ENCODE data around the gene CD79B.
A peak's percentile ranks its signal among the peaks of the same experiment; 100 is the strongest.
"Not testable (repeated sequence)": the region's sequence is repeated elsewhere in the genome, so short reads cannot be mapped to it uniquely, and the experiment has no call there.

Gene CD79B

DNA sequence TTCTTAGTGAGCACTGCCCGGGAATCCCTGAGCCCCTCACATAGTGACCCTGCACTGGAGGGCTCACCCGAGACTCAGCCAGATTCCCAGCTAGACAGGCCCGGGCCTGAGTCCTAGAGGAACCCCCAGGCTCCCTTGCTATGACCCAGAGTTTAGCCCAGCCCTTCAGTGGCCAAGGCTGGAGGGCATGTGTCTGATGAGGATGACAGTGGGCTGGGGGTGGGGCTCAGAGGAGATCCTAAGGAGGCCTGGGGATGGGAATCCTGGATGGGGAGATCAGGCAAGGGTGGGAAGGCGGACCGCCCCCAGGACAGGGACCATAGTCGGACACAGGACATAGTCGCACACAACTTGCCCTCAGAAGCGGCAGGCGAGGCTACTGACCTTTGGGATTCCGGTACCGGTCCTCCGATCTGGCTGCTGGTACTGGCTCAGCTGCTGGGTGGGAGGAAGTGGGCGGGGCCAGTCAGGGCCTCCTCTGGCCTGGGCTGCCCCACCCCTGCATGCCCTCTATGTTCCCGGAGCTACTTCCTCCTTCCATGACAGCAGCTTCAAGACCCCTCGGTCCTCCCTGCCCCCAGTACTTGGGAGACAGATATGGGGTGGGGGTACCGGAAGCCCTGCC lies 1.1 kb downstream of the CD79B start:
- DNase-seq = peak; percentile 70

DNA sequence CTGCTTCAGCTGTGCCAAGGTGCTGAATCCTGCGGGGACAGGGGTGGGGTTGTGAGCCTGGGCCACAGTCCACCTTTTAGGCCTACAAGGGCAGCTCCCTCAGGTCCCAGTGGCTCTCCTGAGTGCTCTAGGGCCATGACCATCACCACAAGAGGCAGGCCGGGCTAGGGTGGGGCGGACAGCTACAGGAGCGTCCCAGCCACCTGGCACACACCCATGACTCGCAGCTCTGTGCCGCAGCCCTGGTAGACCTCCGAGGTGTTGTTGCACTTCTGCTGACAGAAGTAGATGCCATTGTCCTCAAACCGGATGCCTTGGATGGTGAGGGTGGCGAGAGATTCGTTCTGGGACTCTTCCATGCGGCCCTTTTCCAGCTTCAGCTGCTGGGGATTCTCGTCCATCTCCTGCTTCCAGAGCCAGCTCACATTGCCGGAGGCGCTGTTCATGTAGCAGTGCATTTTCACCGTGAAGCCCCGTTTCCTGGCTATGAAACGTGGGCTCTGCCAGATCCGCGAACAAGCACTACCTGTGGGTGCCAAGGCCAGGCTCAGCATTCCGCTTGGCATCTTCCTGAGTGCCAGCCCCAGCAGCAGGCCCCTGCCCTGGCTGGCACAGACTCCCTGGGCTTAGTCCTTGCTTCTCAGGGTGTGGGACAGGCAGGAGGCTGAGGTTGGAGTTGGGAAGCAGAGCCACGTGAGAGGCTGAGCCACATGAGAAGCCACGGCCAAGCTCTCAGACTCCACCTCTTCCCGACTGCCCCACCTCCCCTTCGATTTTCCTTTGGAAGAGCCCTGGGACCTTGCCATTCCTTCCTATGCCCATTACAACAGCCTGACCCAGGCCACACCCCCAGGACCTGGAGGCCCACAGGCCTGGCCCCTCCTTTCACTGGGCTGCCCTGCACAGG lies 2.0 kb downstream of the CD79B start:
- DNase-seq = no peak

DNA sequence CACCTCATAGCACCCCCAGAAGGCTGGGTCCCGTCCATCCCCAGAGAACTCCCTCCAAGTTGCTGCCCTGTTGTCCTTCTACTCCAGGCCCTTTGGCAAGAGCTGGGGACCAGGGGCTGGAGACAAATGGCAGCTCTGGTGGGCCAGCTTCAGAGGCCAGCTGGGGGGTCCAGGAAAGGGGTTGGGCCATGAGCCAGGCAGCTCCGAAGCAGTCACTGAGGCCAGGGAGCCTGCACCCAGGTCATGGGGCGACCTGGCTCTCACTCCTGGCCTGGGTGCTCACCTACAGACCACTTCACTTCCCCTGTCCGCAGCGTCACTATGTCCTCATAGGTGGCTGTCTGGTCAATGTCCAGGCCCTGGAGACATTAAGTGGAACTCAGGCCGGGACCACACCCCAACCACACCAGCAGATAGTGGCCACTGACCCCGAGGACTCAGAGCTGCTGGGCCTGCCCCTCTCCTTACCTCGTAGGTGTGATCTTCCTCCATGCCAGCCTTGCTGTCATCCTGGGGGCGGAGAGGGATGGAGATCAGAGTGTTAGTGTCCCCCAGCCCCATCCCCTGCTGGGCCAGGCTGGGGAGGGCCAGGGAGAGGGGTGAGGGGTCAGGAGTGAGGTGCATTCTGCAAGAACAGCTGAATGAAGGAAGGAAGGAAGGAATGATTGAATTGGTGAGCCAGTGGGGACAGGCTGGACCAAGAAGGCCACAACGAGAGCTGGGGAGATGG lies 3.0 kb downstream of the CD79B start:
- no peak for DNase-seq

DNA sequence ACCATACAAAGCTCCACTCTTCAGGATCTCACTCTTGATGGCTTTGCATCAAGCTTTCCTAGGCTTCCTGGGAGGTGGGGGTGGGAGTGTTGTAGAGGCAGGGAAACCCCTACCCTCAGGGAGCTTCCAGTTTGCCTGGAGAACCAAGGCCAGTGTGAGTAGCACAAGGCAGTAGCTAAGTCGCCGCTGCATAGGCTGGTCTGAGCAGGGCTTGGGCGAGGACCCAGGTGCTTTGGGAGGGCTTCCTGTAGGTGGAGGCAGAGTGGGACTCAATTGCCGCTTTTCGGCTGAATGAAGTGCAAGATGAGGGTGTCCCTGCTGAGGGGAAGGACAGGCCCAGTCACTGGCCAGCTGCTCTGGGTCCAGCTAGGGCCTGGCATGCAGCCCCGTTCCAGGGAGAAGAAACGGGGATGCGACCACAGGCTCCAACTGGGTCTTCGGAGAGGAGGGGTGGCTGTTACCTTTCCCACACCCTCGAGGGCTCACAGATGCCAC lies 3.9 kb downstream of the CD79B start:
- no peak for DNase-seq

DNA sequence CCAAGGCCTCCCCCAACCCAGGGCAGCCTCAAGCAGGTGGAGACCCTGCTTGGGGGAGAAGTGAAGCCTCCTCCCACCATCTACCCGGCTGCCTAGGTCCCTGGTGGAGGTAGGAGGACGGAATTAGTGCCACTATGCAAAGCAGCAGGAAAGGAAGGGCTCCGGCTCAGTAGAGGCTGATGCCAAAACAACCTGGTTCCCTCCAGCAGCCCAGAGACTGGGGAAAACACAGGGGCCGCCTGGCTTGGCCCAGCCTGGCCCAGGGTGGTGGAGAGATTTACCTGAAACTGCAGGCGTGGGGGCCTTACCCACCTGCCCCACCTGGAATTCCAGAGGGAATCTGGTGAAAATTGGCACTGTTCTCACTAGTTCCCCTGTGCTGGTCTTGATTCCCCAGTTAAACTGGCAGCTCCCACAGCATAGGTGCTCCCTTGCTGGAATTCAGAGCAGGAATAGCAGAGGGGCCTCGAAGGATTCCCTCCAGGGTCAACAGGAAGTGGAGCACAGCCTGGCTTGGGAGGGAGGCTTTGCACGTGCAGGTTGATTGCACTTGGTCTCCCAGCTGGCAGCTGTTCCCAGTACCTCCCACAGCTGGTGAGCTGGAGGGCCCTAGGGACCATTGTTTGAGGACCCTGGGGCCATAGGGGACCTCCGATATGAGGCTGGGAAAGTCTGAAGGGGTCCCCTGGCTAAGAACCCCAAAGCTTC lies 4.5 kb downstream of the CD79B start:
- no peak for DNase-seq

DNA sequence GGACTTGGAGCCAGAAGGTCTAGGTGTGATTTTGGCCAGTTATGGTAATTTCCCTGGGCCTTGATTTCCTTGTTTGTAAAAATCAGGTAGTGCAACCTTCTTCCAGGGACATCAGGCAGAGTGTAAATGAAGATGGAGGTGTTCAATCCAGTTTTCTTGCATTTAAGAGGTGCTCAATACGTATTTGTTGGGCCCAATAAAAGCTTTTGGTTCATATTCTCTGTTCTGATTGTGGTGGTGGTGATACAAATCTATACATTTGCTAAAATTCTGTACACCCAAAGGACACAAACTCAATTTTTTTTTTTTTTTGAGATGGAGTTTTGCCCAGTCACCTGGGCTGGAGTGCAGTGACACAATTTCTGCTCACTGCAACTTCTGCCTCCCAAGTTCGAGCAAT lies 6.0 kb downstream of the CD79B start:
- DNase-seq = no peak

DNA sequence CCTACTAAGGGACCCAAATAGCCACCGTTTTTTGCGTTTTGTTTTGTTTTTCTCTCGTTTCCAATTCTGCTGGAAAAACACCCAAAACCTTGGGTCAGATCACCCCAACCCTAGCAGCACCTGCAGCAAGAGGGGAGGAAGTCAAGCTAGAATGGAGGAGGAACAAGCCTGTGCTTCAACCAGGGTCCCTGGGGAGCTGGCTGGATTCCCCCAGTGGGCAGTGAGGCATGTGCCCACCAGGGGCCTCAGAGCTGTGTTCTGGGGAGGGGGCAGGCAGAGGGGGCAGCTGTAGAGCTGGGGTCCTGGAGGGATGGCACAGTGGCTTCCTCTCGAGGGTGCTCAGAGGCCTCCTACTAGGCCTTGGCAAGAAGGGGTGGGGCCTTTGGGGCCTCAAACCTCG lies 6.5 kb downstream of the CD79B start:
- no peak for DNase-seq

DNA sequence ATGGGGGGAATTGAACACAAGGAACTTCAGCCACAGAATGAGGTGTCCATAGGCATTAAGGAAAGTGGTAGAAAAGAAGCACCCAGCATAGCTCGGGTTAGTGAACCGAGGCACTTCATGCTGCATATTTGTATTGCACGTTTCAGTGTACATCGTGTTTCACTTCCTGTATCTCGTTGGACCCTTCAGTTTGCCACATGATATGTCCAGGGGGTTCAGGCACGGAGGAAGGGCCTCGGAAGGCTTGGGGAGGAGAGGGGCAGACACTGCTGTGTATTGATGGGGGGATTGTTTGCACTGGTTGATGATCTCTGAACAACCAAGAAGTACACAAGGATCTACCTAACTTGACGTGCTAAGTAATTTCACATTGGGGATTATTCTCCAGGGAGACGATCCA lies 9.7 kb downstream of the CD79B start:
- not testable (repeated sequence) for DNase-seq

DNA sequence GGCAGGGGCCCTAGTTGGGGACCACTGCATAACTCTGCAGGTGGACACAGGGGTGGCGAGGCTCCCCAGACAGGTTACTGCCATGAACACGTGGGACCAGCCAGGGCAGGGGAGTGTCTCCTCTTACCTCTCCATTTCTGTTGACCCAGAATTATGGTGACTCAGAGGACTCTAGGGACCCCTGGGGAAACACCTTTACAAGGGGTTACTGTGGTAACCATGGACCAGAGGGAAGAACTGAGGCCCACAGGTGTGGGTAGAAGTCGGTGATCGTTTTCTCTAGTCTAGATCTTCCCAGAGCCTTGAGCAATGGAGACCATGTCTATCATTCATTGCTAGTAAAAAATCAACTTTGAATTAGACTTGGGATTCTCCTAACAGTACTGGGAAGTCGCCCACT lies 11.4 kb downstream of the CD79B start:
- DNase-seq = not testable (repeated sequence)

DNA sequence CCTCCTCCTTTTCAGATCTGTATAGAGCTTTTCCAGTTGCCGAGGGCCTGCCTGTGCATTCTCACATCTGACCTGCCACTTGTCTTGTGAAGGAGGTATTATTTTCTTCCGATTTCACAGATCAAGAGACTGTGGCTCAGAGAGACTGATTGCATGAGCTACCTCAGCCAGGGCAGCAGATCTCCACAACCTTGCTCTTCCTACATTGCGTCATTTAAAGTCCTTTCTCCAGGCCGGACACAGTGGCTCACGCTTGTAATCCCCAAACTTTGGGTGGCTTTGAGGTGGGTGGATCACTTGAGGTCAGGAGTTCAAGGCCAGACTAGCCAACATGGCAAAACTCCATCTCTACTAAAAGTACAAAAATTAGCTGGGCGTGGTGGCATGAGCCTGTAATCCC lies 12.1 kb downstream of the CD79B start:
- not testable (repeated sequence) for DNase-seq

DNA sequence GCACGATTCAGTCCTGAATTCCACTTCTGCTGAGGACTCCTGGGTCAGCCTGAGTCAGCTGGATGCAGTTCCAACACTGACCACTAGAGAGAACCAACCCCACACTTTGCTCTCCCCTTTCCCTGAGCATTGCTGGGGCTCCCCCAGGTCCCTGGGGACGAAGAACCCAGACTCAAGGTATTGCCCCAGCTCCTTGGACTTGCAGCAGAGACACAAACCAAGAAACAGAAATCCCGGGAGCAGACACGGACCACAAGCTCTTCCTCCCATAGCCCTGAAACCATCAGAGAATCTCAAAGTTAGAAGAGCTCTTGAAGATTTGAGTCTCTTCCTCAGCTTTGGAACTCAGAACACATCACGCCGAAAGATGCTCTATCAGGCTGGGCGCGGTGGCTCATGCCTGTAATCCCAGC lies 12.8 kb downstream of the CD79B start:
- DNase-seq = peak; percentile 85

DNA sequence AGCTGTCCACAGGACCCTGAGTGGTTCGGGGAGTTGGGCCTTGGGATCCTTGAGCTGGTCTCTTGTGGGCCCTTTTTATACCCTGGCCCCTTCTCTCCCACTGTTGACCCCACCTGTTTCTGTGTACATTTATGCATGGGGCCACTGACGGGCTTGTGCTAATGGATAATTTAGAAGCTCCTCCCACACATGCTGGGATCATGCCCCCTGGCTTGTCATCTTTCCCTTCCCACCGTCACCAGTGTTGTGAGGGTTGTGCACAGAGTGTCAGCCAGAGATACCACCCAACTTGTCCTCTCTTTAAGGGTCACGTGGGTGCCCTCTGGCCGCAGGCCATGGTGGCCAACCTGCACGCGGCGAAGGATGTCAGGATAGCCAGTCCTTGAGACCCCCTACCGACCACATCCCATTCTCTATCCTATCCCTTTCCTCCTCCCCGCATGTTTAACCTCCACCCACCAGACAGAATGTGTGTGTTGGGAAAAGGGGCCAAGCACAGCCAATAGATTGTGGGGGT lies 13.3 kb downstream of the CD79B start, which contains the start of gene GH1:
Gene GH1, minus strand, starts transcription at position 51 of the 517 bp plus-strand sequence. CDS start 63 bp downstream, outside the sequence.
- not testable (repeated sequence) for DNase-seq

DNA sequence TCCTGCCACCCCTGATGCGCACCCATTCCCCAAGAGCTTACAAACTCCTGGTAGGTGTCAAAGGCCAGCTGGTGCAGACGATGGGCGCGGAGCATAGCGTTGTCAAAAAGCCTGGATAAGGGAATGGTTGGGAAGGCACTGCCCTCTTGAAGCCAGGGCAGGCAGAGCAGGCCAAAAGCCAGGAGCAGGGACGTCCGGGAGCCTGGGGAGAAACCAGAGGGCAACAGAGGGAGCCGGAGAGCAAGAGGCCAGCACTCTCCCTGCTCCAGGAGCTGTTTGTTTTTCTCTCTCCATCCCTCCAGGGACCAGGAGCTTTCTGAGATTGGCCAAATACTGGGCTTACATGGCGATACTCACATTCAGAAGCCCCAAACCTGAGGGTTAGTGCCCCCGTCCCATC lies 13.8 kb downstream of the CD79B start:
- no peak for DNase-seq

DNA sequence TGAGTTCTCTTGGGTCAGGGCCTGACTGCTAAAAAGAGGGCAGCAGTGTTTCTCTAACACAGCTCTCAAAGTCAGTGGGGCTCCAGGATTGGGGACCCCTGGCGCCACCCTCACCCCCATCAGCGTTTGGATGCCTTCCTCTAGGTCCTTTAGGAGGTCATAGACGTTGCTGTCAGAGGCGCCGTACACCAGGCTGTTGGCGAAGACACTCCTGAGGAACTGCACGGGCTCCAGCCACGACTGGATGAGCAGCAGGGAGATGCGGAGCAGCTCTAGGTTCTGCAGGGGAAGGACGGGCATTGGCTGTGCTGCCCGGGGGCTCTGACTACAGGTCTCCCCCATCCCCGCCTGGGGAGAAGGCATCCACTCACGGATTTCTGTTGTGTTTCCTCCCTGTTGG lies 14.5 kb downstream of the CD79B start:
- no peak for DNase-seq

DNA sequence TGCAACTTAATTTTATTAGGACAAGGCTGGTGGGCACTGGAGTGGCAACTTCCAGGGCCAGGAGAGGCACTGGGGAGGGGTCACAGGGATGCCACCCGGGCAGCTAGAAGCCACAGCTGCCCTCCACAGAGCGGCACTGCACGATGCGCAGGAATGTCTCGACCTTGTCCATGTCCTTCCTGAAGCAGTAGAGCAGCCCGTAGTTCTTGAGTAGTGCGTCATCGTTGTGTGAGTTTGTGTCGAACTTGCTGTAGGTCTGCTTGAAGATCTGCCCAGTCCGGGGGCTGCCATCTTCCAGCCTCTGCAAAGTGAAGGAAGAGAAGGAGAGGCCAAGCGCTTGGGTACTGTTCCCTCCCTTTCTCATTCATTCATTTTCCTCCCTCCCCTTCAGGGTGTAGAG lies 14.9 kb downstream of the CD79B start:
- DNase-seq = not testable (repeated sequence)

DNA sequence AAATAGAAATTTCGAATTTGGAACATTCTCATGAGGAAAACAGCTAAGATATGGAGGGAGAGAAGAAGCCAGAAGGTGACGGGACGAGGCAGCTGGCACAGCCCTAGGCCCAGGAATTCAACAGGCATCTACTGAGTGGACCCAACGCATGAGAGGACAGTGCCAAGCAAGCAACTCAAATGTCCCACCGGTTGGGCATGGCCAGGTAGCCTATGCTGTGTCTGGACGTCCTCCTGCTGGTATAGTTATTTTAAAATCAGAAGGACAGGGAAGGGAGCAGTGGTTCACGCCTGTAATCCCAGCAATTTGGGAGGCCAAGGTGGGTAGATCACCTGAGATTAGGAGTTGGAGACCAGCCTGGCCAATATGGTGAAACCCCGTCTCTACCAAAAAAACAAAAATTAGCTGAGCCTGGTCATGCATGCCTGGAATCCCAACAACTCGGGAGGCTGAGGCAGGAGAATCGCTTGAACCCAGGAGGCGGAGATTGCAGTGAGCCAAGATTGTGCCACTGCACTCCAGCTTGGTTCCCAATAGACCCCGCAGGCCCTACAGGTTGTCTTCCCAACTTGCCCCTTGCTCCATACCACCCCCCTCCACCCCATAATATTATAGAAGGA lies 15.5 kb downstream of the CD79B start:
- DNase-seq = no peak

DNA sequence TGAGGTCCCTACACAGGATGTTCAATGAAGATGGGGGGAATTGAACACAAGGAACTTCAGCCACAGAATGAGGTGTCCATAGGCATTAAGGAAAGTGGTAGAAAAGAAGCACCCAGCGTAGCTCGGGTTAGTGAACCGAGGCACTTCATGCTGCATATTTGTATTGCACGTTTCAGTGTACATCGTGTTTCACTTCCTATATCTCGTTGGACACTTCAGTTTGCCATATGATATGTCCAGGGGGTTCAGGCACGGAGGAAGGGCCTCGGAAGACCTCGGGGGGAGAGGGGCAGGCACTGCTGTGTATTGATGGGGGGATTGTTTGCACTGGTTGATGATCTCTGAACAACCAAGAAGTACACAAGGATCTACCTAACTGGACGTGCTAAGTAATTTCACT lies 16.4 kb downstream of the CD79B start:
- not testable (repeated sequence) for DNase-seq

DNA sequence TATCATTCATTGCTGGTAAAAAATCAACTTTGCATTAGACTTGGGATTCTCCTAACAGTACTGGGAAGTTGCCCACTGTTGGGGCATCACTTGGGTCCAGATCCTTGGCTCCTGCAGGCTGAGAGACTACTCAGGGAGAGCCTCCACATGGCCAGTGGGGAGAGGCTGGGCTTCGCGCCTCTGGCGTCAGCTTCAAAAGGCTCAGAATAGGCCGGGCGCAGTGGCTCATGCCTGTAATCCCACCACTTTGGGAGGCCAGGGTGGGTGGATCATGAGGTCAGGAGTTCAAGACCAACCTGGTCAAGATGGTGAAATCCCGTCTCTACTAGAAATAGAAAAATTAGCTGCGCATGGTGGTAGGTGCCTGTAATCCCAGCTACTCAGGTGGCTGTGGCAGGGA lies 17.7 kb downstream of the CD79B start:
- DNase-seq = no peak

DNA sequence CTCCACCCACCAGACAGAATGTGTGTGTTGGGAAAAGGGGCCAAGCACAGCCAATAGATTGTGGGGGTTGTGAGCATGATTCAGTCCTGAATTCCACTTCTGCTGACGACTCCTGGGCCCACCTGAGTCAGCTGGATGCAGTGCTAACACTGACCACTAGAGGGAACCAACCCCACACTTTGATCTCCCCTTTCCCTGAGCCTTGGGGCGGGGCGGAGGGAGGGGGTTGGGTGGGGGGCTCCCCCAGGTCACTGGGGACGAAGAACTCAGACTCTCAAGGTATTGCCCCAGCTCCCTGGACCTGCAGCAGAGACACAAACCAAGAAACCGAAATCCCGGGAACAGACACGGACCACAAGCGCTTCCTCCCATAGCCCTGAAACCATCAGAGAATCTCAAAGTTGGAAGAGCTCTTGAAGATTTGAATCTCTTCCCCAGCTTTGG lies 20.5 kb downstream of the CD79B start:
- DNase-seq = peak; percentile 68

DNA sequence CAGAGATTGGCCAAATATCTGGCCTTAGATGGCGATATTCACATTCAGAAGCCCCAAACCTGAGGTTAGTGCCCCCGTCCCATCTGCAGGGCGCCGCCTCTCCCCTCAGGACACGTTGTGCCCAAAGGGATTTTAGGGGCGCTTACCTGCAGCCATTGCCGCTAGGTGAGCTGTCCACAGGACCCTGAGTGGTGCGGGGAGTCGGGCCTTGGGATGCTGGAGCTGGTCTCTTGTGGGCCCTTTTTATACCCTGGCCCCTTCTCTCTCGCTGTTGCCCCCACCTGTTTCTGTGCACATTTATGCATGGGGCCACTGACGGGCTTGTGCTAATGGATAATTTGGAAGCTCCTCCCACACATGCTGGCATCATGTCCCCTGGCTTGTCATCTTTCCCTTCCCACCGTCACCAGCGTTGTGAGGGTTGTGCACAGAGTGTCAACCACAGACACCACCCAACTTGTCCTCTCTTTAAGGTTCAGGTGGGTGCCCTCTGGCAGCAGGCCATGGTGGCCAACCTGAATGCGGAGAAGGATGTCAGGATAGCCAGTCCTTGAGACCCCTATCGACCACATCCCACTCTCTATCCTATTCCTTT lies 21.0 kb downstream of the CD79B start, which contains the start of gene CSHL1:
Gene CSHL1, minus strand, starts transcription at position 218 of the 595 bp plus-strand sequence. Its CDS starts 62 bp downstream, at position 156.
- DNase-seq = no peak

DNA sequence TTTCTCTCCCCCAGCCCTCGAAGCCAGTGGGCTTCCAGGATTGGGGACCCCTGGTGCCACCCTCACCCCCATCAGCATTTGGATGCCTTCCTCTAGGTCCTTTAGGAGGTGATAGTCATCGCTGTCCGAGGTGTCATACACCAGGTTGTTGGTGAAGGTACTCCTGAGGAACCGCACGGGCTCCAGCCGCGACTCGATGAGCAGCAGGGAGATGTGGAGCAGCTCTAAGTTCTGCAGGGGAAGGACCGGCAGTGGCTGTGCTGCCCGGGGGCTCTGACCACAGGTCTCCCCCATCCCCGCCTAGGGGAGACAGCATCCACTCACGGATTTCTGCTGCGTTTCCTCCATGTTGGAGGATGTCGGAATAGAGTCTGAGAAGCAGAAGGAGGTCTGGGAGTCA lies 22.0 kb downstream of the CD79B start:
- no peak for DNase-seq

Measured in CD4-positive, alpha-beta T cell treated with Interleukin-12 subunit alpha and Interleukin-12 subunit beta, for 1 hour (primary cell).